Stimulated activated CD4-positive, alpha-beta T cell treated with anti-CD3 and anti-CD28 coated beads, TNF-alpha, amount 100 ng/mL, for 24 hours (primary cell): Measurements from ENCODE around the gene KRTAP10-7.
"Not testable (repeated sequence)": the region's sequence is repeated elsewhere in the genome, so short reads cannot be mapped to it uniquely, and the experiment has no call there.

ENCODE experiments used
- DNase-seq, 3 experiments: peaks; one replicate each; pipeline ENCODE4 v3.0.0-alpha.2; 2020; ENCODE audit warnings: low read depth in 3 of 3

Gene KRTAP10-7

GRCh38 chr21:44636209-44637017 lies 36.0 kb downstream of the KRTAP10-7 start:
- no peak for DNase-seq

- DNase-seq = no peak
Observed at GRCh38 chr21:44637018-44637850, 36.8 kb downstream of the KRTAP10-7 start, which contains the start of gene KRTAP10-10. Gene KRTAP10-10, plus strand, starts transcription at chr21:44637356. Its CDS starts 62 bp downstream, at chr21:44637418.

- DNase-seq = not testable (repeated sequence)
Observed at GRCh38 chr21:44637851-44638348, 37.5 kb downstream of the KRTAP10-7 start.

GRCh38 chr21:44638506-44639330 lies 38.3 kb downstream of the KRTAP10-7 start:
- DNase-seq = not testable (repeated sequence)

GRCh38 chr21:44639331-44639655 lies 38.9 kb downstream of the KRTAP10-7 start:
- DNase-seq = no peak

- DNase-seq = no peak
Observed at GRCh38 chr21:44640761-44641160, 40.4 kb downstream of the KRTAP10-7 start.

- DNase-seq = no peak
Observed at GRCh38 chr21:44643741-44644310, 43.4 kb downstream of the KRTAP10-7 start.

GRCh38 chr21:44644878-44645277 lies 44.5 kb downstream of the KRTAP10-7 start:
- DNase-seq = no peak

- DNase-seq = not testable (repeated sequence)
Observed at GRCh38 chr21:44646366-44647221, 46.2 kb downstream of the KRTAP10-7 start, which contains the start of gene KRTAP10-11. Gene KRTAP10-11, plus strand, starts transcription at chr21:44646414. Its CDS starts 45 bp downstream, at chr21:44646459.

GRCh38 chr21:44647222-44647552 lies 46.8 kb downstream of the KRTAP10-7 start:
- no peak for DNase-seq

GRCh38 chr21:44648557-44649311 lies 48.3 kb downstream of the KRTAP10-7 start:
- DNase-seq = no peak

- DNase-seq = no peak
Observed at GRCh38 chr21:44649521-44650100, 49.2 kb downstream of the KRTAP10-7 start.

- DNase-seq = no peak
Observed at GRCh38 chr21:44650265-44650972, 50.0 kb downstream of the KRTAP10-7 start.

- DNase-seq = no peak
Observed at GRCh38 chr21:44650973-44651675, 50.7 kb downstream of the KRTAP10-7 start.
